Stimulated activated CD8-positive, alpha-beta memory T cell treated with anti-CD3 and anti-CD28 coated beads, Interleukin-7, amount 100 ng/mL, for 48 hours (primary cell): ENCODE results near the gene CD244.
"Not testable (repeated sequence)": the region's sequence is repeated elsewhere in the genome, so short reads cannot be mapped to it uniquely, and the experiment has no call there.

Experiments used
- DNase-seq, 2 donors: peaks; one replicate each; pipeline ENCODE4 v3.0.0-alpha.2; 2020; ENCODE audit warnings: low read depth in 1 of 2; ENCODE audit errors: extremely low read depth in 1 of 2

CD244 gene, protein sequence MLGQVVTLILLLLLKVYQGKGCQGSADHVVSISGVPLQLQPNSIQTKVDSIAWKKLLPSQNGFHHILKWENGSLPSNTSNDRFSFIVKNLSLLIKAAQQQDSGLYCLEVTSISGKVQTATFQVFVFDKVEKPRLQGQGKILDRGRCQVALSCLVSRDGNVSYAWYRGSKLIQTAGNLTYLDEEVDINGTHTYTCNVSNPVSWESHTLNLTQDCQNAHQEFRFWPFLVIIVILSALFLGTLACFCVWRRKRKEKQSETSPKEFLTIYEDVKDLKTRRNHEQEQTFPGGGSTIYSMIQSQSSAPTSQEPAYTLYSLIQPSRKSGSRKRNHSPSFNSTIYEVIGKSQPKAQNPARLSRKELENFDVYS

DNA sequence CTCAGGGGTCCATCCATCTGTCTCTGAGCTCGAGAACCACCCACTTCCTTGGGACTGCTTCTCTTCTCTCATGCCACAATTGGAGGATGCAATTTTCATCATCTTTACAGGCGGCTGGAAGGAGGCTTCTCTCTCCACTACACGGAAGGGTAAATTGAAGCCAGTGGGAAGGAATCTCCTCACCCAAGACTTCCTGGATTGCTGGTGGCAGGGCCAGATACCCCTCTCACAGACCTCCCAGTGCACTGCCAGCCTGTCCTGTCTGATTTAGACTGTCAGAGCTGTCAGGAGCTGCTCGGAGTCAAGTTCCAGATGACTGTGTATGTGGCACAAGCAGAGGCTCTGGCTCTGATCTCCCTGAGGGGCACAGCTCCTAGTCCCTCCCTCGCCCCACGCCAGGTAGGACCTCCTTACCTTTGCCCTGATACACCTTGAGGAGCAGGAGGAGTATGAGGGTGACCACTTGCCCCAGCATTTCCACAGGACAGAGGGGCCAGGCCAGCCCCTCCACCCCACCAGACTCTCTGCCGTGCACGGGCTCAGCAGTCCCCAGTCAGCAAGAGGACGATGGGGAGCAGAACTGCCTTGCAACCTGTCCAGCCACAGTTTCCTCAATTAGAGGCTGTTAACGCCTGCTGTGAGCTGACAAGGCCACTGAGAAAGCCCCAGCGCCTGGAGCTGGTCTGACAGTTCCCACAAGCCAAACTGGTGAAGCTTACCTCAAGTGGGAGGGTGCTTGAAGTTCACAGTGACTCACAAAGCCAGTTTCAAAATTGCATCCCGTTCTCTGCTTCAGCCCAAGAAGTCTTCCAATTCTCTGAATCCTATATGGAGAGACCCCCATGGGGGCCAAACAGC is at the start of gene CD244:
TSS of gene CD244 (minus strand) at position 685 of the 858 bp plus-strand sequence. CDS start at position 475, 210 bp downstream.
- peak; percentile 56 to 62 for DNase-seq

DNA sequence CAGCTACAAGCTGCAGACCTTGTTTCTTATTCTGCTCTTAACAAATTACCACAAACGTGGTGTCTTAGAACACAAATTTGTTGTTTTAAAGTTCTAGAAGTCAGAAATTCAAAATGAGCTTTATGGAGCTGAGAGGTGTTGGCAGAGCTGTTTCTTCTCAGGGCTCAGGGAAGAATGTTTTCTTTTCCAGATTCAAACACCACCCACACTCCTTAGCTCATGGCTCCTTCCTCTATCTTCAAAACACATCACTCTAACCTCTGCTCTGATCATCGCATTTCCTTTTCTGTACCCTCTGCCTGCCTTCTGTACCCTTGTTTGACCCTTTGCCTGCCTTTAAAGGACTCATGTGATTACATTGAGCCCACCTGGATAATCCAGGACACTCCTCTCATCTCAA is 49.2 kb upstream of the CD244 start:
- DNase-seq: no peak

DNA sequence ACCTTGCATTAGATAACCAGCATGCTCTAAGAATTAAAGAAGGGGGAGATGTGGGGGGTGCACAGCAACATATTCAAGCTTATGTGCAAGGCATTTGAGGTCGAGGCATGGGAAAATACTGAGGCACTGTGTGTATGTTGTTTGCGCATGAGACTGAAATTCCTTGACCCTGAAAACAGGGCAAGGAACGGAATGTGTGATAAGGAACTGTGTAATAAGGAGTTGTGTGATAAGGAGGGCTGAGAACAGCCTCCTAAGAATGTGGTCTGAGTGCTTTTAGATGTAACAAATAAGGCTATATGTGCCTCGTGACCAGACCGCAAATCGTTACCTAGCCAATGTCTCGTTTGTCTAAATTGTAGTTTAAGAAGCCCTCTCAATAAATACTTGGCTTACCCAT is 48.8 kb upstream of the CD244 start:
- no peak for DNase-seq

DNA sequence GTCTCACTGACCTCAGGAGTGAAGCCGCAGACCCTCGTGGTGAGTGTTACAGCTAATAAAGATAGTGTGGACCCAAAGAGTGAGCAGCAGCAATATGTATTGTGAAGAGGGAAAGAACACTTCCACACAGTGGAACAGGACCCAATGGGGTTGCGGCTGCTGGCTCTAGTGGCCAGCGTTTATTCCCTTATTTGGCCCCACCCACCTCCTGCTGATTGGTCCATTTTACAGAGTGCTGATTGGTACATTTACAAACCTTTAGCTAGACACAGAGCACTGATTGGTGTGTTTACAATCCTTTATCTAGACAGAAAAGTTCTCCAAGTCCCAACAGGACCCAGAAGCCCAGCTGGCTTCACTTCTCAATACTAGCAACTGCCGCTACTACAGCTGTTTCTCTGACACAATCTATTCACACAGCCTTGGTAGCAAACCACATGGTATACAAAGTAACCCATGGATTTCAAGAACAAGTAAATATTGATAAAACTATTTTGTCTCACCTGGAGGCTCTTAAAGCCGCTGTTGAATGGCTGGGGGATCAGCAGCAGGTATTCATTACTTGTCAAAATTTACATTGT is 47.6 kb upstream of the CD244 start:
- DNase-seq: no peak

DNA sequence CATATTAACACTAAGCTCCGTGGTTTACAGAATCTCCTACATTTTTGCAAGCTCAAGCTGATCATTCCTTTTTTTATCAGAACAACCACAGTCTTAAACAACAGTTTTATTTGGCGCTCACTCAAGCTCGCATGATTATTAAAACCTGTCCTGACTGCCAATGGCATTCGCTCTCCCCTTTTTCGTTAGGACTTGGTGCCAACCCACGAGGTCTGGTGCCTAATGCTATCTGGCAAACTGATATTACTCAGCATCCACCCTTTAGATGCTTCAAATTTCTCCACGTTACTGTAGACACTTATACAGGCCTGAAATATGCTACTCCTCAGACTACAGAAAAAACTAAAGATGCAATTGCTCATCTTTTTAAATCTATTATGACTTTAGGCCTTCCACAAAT is 45.3 kb upstream of the CD244 start:
- no peak for DNase-seq

DNA sequence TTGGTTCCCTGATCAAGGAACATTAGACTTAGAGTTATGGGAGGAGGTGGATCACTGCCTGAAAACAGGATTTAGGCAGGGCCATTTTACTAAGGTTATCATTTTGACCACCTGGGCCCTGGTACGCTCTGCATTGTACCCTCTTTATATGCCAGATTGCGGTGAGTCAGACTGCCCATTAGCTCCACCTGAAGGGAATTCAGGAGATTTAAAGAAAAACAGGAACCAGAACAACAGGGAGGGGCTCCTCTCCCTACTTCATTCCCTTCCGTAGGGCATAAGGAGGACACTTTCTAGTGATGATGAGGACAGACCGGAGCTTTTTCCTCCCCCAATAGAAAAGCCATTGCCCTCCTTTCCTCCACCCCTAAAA is 42.9 kb upstream of the CD244 start:
- DNase-seq: no peak

DNA sequence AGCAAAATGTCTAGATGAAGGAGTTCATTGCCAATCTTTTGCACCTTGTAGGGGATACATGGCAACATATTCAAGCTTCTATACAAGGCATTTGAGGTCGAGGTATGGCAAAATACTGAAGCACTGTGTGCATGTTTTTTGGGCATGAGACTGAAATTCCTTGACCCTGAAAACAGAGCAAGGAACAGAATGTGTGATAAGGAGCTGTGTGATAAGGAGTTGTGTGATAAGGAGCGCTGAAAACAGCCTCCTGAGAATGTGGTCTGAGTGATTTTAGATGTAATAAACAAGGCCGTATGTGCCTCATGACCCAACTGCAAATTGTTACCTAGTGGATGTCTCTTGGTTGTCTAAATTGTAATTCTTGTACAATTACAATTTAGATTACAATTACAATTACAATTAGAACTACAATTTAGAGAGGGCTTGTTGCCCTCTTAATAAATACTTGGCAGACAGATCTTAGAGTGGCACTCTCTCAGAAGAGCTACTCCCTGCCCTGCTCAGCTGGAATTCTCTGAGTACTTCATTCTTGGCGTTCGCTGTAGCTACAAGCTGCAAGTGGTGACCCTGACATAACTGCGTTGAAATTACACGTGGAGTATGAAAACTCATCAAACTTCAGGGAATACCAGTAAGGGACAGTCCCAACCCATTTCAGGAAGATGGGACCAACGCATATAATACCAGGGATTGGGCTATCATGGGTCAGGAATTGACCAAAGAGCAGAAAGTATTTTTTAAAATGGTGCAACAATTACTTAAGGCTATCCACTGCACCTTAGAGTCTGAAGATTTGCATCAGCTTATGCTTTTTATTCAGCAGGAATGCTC is 42.3 kb upstream of the CD244 start:
- no peak for DNase-seq

DNA sequence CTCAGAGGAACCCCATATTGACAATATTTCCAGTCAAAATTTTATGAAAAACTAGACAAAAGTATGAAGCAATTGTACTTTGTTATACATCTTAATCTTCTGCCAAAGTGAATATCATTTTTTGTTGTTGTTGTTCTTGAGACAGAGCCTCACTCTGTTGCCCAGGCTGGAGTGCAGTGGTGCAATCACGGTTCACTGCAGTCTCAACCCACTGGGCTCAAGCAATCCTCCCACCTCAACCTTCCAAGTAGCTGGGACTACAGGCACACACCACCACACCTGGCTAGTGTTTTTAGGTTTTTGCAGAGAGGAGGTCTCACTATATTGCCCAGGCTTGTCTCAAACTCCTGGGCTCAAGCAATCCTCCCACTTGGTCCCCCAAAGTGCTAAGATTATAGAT is 39.6 kb upstream of the CD244 start:
- DNase-seq: not testable (repeated sequence)

DNA sequence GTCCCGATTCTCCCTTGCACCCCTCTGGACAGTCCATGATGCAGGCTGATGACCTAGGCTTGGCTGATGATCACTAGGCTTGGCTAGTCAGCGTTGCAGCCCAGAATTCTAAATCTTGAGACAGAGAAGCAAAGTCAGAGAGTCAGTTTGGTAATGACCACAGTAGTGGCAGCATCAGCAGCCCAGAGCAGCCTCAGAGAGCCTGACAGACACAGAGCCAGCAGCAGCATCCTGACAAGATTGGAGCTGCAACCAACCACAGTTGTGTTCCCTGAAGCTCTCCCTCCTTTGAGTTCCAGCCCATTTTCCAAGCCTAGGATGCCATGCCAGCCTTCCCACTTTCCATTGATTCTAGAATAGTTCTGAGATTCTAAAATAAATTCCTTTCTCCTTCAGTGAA is 39.1 kb upstream of the CD244 start:
- DNase-seq: no peak

DNA sequence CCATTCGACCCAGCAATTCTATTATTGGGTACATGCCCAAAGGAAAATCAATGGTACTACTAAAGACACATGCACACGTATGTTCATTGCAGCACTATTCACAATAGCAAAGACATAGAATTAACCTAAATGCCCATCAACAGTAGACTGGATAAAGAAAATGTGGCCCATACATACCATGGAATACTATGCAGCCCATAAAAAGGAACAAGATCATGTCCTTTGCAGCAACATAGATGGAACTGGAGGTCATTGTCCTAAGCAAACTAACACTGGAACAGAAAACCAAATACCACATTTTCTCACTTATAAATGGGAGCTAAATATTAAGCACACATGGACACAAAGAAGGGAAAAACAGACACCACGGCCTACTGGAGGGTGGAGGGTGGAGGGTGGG is 38.0 kb upstream of the CD244 start:
- not testable (repeated sequence) for DNase-seq

DNA sequence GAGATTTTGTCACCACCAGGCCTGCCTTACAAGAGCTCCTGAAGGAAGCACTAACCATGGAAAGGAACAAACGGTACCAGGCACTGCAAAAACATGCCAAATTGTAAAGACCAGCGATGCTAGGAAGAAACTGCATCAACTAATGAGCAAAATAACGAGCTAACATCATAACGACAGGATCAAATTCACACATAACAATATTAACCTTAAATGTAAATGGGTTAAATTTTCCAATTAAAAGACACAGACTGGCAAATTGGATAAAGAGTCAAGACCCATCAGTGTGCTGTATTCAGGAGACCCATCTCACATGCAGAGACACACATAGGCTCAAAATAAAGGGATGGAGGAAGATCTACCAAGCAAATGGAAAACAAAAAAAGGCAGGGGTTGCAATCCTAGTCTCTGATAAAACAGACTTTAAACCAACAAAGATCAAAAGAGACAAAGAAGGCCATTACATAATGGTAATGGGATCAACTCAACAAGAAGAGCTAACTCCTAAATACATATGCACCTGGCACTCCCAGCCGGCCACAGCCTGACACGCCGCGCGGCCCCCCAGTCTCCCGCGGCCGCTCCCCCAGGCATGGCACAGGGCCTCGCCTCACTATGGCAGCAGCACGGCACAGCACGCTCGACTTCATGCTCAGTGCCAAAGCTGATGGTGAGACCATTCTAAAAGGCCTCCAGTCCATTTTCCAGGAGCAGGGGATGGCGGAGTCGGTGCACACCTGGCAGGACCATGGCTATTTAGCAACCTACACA is 31.9 kb upstream of the CD244 start:
- not testable (repeated sequence) for DNase-seq

DNA sequence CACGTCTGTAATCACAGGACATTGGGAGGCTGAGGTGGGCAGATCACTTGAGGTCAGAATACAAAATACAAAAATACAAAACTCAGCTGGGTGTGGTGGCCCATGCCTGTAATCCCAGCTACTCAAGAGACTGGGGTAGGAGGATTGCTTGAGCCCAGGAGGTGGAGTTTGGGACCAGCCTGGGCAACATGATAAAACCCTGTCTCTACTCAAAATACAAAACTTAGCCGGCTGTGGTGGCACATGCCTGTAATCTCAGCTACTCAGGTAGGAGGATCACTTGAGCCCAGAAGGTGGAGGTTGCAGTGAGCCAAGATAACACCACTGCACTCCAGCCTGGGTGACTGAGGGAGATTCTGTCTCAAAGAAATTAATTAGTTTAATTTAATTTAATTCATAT is 28.8 kb upstream of the CD244 start:
- DNase-seq: no peak

DNA sequence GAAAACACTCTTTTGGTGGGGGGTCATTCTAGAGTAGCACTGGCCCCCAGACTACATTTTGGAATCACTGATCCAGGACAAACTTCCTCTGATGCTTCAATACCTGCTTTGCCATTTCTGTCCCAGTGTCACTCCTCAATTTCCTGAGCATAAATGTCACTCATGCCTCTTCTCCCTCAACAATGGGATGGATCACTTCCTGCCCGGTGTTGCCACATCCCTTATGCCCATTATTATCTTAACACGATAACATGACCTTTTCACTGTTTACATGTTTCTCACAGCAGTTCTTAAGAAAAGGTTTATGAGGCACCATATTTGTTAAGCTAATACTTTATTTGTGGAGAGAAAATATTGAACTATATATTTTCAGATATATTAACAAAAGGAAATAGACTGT is 26.2 kb upstream of the CD244 start:
- no peak for DNase-seq

DNA sequence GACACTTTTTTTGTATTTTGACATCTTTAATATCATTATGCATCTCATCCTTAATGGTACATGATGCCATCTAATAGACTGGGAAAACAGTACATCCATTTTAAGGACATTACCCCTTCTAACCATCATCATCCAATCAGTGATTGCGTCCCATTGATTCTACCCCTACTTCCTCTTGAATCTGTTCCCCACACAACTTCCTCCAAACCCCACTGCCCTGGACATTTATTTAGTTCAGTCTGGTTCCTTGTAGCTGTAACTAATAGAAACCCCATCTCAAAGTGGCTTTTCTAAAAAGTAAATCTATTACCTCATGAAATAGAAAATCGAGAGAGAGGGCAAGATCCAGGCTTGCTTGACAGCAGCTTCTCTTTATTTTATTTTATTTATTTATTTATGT is 24.4 kb upstream of the CD244 start:
- no peak for DNase-seq

DNA sequence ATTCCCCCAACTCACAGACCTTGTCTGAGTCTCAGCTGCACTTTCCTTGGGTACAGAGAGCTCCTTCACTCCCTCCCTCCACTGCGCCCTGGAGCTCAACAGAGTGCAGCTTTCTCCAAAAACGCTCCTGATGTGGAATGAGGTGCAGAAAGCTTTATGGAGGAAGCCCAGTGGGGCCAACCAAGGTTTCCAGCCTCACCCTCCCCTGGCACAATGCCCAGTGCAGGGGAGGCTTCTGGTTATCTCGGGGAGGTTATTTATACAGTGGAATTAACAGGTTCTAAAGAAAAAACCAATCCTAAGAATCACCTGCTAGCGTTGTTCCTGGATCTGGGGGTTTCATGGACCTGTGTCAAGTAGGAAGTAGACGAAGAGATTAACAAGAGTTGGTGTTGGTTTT is 22.4 kb upstream of the CD244 start, which contains the start of gene ITLN1:
TSS of gene ITLN1 (minus strand) at position 139 of the 400 bp plus-strand sequence. CDS start 303 bp downstream, outside the sequence.
- no peak for DNase-seq

DNA sequence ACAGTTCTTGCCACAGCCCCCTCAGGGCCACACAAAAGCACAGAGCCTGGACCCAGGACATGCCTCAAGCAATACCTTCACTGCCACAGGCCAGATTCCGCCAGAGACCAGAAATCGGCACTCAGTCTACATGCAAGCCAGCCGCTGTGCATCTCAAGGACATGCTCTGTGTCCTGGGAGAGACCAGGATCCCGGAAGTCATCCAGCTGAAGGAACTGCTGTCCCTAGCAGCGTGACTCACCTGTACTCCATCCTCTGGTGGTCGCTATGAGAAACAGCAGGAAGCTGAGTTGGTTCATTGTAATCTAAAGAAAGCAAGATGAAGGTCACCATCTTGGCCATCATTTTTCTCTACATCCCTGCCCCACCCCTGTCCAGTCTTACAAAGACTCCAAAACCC is 21.9 kb upstream of the CD244 start:
- no peak for DNase-seq

DNA sequence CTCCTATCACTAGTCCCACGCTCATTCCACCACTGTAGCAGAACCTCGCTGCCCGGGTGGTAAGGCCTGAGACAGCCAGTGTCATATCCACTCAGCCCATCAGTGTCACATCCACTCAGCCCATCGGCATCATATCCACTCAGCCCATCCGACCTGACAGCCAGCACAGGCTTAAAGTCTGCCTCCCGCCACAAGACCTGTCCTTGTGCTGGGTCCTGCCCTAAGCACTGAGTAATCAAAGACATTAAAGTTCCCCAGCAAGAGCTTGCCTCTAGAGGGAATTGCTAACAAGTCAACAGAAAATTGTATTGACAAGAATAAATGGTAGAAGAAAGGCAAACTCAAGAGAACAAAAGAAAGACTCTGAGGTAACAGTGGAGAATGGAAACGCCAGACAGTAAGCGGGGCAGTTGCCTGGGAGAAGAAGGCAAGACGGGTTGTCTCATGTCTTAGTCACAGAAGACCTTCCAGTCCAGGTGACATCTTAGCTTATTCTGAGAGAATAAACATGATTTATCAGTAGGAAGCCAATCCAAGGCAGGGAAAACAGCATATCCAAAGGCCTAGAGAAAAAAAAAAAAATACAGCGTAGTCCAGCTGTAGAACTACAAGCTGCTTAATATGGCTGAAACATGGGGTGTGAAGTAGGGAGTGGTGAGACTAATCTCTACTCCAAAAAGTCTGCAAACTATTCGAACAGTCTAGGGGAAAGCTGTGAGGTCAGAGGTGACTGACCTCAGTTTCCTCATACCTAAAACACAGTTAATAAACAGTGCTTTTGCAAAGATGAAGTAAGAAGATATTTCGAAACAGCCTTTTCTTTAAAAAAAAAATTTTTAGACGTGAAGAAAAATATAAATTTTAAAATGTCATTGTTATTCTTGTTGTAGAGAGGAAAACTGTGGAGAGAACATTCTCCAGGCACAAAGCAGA is 21.2 kb upstream of the CD244 start:
- DNase-seq: no peak

DNA sequence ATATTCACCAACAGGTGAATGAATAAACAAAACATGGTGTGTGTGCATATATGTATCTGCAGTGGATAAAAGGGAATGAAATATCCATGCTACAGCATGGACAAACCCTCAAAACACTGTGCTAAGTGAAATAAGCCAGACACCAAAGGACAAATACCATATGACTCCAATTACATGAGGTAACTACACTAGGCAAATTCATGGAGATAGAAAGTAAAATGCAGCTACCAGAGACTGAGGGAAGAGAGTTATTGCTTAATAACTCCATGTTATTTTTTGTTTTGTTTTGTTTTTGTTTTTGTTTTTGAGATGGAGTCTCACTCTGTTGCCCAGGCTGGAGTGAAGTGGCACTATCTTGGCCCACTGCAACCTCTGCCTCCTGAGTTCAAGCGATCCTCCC is 19.9 kb upstream of the CD244 start:
- no peak for DNase-seq

DNA sequence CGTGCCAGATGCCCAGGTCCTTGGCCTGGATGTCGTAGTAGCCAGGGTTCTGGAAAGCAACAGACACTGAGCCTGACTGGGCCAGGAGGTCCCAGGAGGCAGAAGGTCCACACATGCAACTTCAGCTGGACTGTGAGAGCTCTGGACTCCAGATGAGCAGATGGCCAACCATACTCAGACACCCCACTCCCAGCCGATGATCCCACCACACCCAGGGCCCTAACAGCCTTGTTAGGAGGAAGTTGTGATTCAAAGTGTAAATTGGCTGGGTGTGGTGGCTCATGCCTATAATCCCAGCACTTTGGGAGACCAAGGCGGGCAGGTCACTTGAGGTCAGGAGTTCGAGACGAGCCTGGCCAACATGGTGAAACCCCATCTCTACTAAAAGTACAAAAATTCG is 18.6 kb upstream of the CD244 start:
- not testable (repeated sequence) for DNase-seq
